Cardiac muscle cell (in vitro differentiated cells and primary cell): Measurements from ENCODE around the gene ANKRD12. TPM values are rescaled to one million over a fixed set of nuclear protein-coding genes. Genes with fewer than 3 reads are reported as not detected.

Experiments used
- DNase-seq, 2 donors: peaks; one replicate each; pipeline versions ENCODE4 v3.0.0 to v3.0.0-alpha.2; 2010 to 2017; ENCODE audit warnings: low read depth in 1 of 2, low spot score in 1 of 2
- H3K27ac ChIP-seq: fragments of 200-600 bp; sonication (generic); 2 replicates; pipeline ENCODE4 v1.5.1; 2016
- H3K27me3 ChIP-seq: fragments of 200-600 bp; sonication (generic); 2 replicates; pipeline ENCODE4 v1.6.0; 2016; ENCODE audit warnings: control low read depth
- H3K36me3 ChIP-seq: fragments of 200-600 bp; sonication (generic); 2 replicates; pipeline ENCODE4 v1.5.1; 2016; ENCODE audit warnings: control low read depth
- H3K4me1 ChIP-seq: fragments of 200-600 bp; sonication (generic); 2 replicates; pipeline ENCODE4 v1.8.1; 2017; ENCODE audit warnings: low read depth, mild to moderate bottlenecking, mixed run types
- H3K4me3 ChIP-seq: fragments of 200-600 bp; sonication (generic); 2 replicates; pipeline ENCODE4 v1.5.1; 2016; ENCODE audit warnings: mild to moderate bottlenecking
- H3K9me3 ChIP-seq: fragments of 200-600 bp; sonication (generic); 2 replicates; pipeline ENCODE4 v1.5.1; 2017; ENCODE audit warnings: low read depth, mild to moderate bottlenecking, control low read depth
- CTCF ChIP-seq: IDR thresholded peaks from 2 replicates; pipeline ENCODE4 v1.5.1; 2012; ENCODE audit warnings: low read depth, mild to moderate bottlenecking, low read length
- polyA plus RNA-seq: library from polyadenylated mRNA; unstranded; fragments of >200 nt; fragmentation: Nextera tagmentation; extraction: Ambion mirVana; gene quantifications from 2 replicates; pipeline ENCODE4 v1.2.1, GENCODE V29; 2016
- total RNA-seq: library from RNA; depleted of rRNA; stranded (reverse); fragments of >200 nt; gene quantifications from 2 replicates; pipeline ENCODE4 v1.2.3, GENCODE V29; 2016

ANKRD12 gene
- total and polyA plus RNA-seq, 2 experiments from 2014 or later = 21.5 to 88.8 TPM

GRCh38 chr18:9296233-9297006 lies 159.8 kb downstream of the ANKRD12 start:
- TF ChIP-seq CTCF = no peak
- H3K27ac ChIP-seq = no peak overlapping the region
- no peaks in the 10 kb centered on the region for H3K9me3 ChIP-seq
- H3K36me3 ChIP-seq = no peaks in the 10 kb centered on the region
- H3K4me3 ChIP-seq = no peak overlapping the region
- no peaks in the 10 kb centered on the region for H3K27me3 ChIP-seq
- no peaks in the 10 kb centered on the region for H3K4me1 ChIP-seq
- DNase-seq = no peak

- no peaks in the 10 kb centered on the region for H3K4me1 ChIP-seq
- no peaks in the 10 kb centered on the region for H3K27me3 ChIP-seq
- no peak overlapping the region for H3K4me3 ChIP-seq
- H3K9me3 ChIP-seq = no peaks in the 10 kb centered on the region
- H3K27ac ChIP-seq = no peak overlapping the region
- no peak for DNase-seq
- TF ChIP-seq CTCF = no peak
- no peaks in the 10 kb centered on the region for H3K36me3 ChIP-seq
Observed at GRCh38 chr18:9297007-9297393, 160.4 kb downstream of the ANKRD12 start.

GRCh38 chr18:9304388-9305070 lies 167.9 kb downstream of the ANKRD12 start:
- H3K9me3 ChIP-seq = no peaks in the 10 kb centered on the region
- H3K4me3 ChIP-seq = no peak overlapping the region
- no peaks in the 10 kb centered on the region for H3K27me3 ChIP-seq
- no peaks in the 10 kb centered on the region for H3K4me1 ChIP-seq
- no peak for DNase-seq
- no peak for TF ChIP-seq CTCF
- no peak overlapping the region for H3K27ac ChIP-seq
- no peaks in the 10 kb centered on the region for H3K36me3 ChIP-seq

- TF ChIP-seq CTCF = no peak
- no peak for DNase-seq
Observed at GRCh38 chr18:9319333-9319732, 182.8 kb downstream of the ANKRD12 start.

GRCh38 chr18:9321017-9321452 lies 184.5 kb downstream of the ANKRD12 start:
- peak in 1 of 2 donors; percentile 81 for DNase-seq
- no peak for TF ChIP-seq CTCF
- Histone ChIP-seq H3K9me3 (no peaks in the 10 kb centered on the region), H3K4me1 (no peaks in the 10 kb centered on the region), H3K4me3 (no peak overlapping the region), H3K27me3 (no peaks in the 10 kb centered on the region), H3K36me3 (no peaks in the 10 kb centered on the region), H3K27ac (no peak overlapping the region)

More at GRCh38 chr18:9319333-9319732, 182.8 kb downstream of the ANKRD12 start:
- Histone ChIP-seq H3K27ac (no peak overlapping the region), H3K9me3 (no peaks in the 10 kb centered on the region), H3K27me3 (no peaks in the 10 kb centered on the region), H3K36me3 (no peaks in the 10 kb centered on the region), H3K4me3 (no peak overlapping the region), H3K4me1 (no peaks in the 10 kb centered on the region)
